ENCODE results near the gene LCLAT1. TPM values are rescaled to one million over a fixed set of nuclear protein-coding genes. Genes with fewer than 3 reads are reported as not detected.
A peak's percentile ranks its signal among the peaks of the same experiment; 100 is the strongest.

The LCLAT1 gene
- total RNA-seq, 1 experiment from 2014 or later, result 10.5 TPM

DNA sequence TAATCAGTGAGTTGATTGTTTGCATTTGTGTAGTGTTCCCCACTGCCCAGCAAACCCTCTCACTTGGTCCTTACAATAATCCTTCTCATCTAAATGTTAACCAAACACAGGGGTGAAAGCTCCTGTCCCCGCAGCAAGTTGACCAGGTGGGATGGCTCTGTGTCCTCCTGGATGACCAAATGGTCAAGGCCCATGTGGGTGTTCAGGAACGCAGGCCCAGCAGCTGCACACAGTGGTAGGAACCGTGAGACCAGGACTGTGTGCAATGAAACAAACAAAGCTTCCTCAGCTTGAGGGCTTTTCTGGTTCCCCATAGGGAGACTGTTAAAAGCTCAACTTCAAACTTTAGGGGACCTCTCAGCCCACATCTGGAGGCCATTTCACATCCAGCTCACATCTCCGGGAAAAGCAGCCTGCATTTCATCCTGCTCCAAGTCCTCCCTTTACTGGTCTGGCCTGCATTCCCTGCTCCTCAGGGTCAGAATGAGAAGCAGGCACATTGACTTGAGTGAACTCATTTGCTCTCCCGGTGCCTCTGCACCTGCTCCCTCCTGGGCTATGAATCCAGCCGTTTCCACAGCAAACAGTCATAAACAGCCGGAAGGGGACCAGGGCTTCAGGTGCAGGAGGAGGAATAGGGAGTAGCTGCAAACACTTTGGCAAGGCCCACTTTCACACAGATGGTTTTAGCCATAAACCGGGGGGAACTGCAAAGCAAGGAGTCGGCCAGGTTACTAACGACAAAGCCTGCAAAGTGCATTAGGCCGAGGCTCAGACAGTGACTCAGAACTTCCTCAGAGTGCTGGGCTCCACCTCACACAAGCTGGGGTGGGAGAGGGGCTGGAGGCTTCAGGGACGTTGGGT, 215.5 kb downstream of the LCLAT1 start:
- H3K4me3 ChIP-seq (ENCODE audit: insufficient read depth, low read depth, low read length), result no peak overlapping the region
- no peaks in the 10 kb centered on the region for H3K36me3 ChIP-seq (replicated peaks; ENCODE audit: control insufficient read depth, insufficient read depth, low read length)
- no peak for DNase-seq

DNA sequence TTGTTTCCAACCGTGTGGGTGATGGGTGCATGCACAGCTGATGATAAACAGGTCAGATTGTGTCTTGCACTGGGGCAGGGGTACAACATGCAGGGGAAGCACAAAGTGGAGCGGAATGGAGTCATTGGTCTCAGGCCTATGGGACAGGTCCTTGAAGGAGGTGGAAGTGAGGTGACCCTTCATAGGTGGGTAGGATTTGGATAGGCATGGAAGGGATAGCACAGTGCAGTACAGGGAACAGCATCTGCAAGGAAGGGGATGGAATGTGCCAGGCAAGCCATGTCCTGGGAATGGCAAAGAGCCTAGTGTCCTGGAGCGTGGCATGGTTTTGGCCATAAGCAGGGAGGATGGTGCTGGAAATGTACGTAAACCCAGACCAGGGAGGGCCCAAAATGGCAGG, 216.3 kb downstream of the LCLAT1 start:
- Histone ChIP-seq H3K27me3 (ENCODE audit: control insufficient read depth, insufficient read depth, low read length) (no peaks in the 10 kb centered on the region), H3K4me3 (ENCODE audit: insufficient read depth, low read depth, low read length) (no peak overlapping the region), H3K36me3 (replicated peaks; ENCODE audit: control insufficient read depth, insufficient read depth, low read length) (no peaks in the 10 kb centered on the region)
- DNase-seq, result no peak

More for the DNA sequence above, 215.5 kb downstream of the LCLAT1 start:
- H3K27me3 ChIP-seq (ENCODE audit: control insufficient read depth, insufficient read depth, low read length), result no peaks in the 10 kb centered on the region

- no peak for DNase-seq
- no peaks in the 10 kb centered on the region for H3K36me3 ChIP-seq (replicated peaks; ENCODE audit: control insufficient read depth, insufficient read depth, low read length)
- no peaks in the 10 kb centered on the region for H3K27me3 ChIP-seq (ENCODE audit: control insufficient read depth, insufficient read depth, low read length)
- no peak overlapping the region for H3K4me3 ChIP-seq (ENCODE audit: insufficient read depth, low read depth, low read length)
Measured at GRCh38 chr2:30663806-30664205, 216.8 kb downstream of the LCLAT1 start.

DNA sequence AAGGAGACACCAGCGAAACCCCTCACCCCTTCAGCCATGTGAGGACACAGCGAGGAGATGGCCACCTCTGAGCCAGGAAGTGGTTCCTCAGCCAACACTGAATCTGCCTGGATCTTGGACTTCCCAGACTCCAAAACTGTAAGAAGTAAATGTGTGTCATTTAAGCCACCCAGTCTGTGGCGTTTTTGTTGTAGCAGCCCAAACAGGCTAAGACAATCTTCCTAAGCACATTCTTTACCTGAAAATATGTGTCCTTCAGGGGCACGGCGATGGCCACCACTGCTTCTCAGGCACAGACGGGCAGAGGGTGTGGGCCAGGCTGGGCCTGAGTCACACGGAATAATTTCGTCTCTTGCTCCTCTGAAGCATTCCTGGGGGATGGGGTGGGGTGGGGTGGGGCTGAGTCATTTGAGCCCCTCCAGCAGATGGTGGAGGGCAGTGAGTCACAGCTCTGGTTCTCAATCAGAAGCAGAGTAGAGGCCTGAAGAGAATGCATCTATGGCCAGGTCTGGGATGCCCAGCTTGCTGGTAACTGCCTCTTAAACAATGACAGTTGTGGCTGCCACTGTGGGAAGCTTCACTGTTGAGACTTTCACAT, 217.8 kb downstream of the LCLAT1 start:
- DNase-seq, result no peak
- H3K4me3 ChIP-seq (ENCODE audit: insufficient read depth, low read depth, low read length), result no peak overlapping the region
- H3K27me3 ChIP-seq (ENCODE audit: control insufficient read depth, insufficient read depth, low read length), result no peaks in the 10 kb centered on the region
- no peaks in the 10 kb centered on the region for H3K36me3 ChIP-seq (replicated peaks; ENCODE audit: control insufficient read depth, insufficient read depth, low read length)

DNA sequence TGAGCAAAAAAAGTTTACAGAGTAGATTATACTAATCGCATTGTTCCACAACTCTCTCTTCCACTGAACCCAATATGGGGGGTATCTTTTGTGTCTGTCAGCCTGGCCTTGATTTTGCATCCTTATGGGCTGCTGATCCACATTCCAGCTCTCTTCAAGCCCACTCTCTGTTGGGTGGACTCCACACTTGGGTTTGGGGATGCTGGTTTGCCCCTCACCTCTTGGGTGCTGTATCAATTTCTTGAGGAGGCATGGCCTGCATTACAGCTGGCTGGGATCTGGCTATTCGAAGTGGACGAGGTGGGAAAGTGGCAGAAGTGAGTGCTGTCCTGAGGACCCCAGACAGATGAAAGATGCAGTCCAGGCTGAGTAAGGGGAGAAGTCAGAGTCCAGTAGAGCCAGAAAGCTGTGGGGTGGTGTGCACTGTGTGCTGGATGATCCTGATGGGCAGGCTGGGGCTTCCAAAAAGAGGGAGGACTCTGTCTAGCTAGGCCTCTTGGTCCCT, 218.8 kb downstream of the LCLAT1 start:
- Histone ChIP-seq H3K4me3 (ENCODE audit: insufficient read depth, low read depth, low read length) (no peak overlapping the region), H3K36me3 (replicated peaks; ENCODE audit: control insufficient read depth, insufficient read depth, low read length) (no peaks in the 10 kb centered on the region), H3K27me3 (ENCODE audit: control insufficient read depth, insufficient read depth, low read length) (no peaks in the 10 kb centered on the region)
- no peak for DNase-seq

DNA sequence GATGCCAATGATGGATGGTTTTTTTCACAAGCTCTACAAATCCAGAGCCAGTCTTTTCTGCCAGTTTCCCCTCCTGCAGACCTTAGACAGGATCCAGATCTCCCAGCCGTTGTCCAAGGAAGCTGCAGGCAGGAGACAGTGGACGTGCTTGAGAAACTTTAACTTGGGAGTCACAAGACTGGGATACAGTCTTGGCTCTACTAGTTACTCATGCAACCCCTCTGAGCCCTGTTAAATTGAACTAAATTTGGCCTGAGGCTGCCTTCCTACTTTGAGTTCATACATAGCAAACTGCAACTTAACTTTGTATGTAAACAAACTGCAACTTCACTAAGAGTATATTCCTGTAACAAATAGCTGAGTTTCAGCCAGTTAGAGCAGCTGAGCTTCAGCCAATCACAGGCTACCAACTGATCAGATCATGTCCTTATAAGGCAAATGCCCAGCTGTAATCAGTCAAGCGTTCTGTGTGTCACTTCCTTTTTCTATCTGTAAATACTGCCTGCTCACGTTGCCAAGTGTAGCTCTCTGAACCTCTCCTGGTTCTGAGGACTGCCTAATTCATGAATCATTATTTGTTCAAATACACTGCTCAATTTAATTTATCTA, 219.3 kb downstream of the LCLAT1 start:
- no peak for DNase-seq

DNA sequence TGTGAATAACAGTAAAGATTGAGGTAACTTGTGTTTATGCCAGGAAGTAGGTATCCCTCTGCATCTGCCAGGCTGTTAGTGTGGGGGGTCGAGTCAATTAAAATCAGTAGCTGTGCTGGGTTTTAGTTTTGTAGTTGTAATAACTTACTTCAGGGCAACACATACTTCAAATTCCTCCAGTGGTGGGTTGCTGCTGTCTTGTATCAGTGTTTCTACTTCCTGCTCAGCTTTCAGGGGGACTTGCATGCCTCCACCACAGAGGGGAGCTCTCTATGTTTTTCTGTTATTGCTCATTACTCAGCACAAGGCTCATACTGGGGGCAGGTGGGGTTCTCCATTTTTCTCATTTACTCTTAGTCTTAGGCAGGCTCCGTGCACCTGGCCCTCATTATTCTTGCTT, 223.4 kb downstream of the LCLAT1 start:
- no peaks in the 10 kb centered on the region for H3K27me3 ChIP-seq (ENCODE audit: control insufficient read depth, insufficient read depth, low read length)
- no peaks in the 10 kb centered on the region for H3K36me3 ChIP-seq (replicated peaks; ENCODE audit: control insufficient read depth, insufficient read depth, low read length)
- H3K4me3 ChIP-seq (ENCODE audit: insufficient read depth, low read depth, low read length), result no peak overlapping the region
- peak; percentile 63 for DNase-seq

More for the DNA sequence above, 219.3 kb downstream of the LCLAT1 start:
- Histone ChIP-seq H3K4me3 (ENCODE audit: insufficient read depth, low read depth, low read length) (no peak overlapping the region), H3K36me3 (replicated peaks; ENCODE audit: control insufficient read depth, insufficient read depth, low read length) (no peaks in the 10 kb centered on the region), H3K27me3 (ENCODE audit: control insufficient read depth, insufficient read depth, low read length) (no peaks in the 10 kb centered on the region)

GRCh38 chr2:30673127-30673526, 226.1 kb downstream of the LCLAT1 start:
- H3K27me3 ChIP-seq (ENCODE audit: control insufficient read depth, insufficient read depth, low read length), result no peaks in the 10 kb centered on the region
- no peaks in the 10 kb centered on the region for H3K36me3 ChIP-seq (replicated peaks; ENCODE audit: control insufficient read depth, insufficient read depth, low read length)
- no peak overlapping the region for H3K4me3 ChIP-seq (ENCODE audit: insufficient read depth, low read depth, low read length)
- DNase-seq, result no peak

- no peaks in the 10 kb centered on the region for H3K36me3 ChIP-seq (replicated peaks; ENCODE audit: control insufficient read depth, insufficient read depth, low read length)
- H3K27me3 ChIP-seq (ENCODE audit: control insufficient read depth, insufficient read depth, low read length), result no peaks in the 10 kb centered on the region
- no peak for DNase-seq
Measured at GRCh38 chr2:30675758-30676157, 228.7 kb downstream of the LCLAT1 start.

DNA sequence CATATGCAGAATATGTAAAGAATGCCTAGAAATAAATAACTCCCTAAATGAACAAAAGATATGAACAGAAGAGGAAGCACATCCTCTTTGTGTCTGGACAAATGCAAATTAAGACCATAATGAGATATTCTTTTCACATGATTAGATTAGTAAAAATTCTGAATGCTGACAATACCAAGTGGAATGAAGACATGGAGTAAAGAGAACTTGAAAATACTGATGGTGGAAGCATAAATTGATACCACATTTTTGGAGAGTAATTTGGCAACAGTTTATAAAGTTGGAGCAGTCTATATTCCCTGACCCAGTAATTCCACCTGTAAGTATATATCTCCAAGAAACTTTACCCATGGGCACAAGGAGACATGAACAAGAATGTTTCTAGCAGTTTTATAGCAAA, 230.2 kb downstream of the LCLAT1 start:
- H3K4me3 ChIP-seq (ENCODE audit: insufficient read depth, low read depth, low read length), result no peak overlapping the region
- H3K27me3 ChIP-seq (ENCODE audit: control insufficient read depth, insufficient read depth, low read length), result no peaks in the 10 kb centered on the region
- no peak for DNase-seq
- H3K36me3 ChIP-seq (replicated peaks; ENCODE audit: control insufficient read depth, insufficient read depth, low read length), result no peaks in the 10 kb centered on the region

More at GRCh38 chr2:30675758-30676157, 228.7 kb downstream of the LCLAT1 start:
- H3K4me3 ChIP-seq (ENCODE audit: insufficient read depth, low read depth, low read length), result no peak overlapping the region

DNA sequence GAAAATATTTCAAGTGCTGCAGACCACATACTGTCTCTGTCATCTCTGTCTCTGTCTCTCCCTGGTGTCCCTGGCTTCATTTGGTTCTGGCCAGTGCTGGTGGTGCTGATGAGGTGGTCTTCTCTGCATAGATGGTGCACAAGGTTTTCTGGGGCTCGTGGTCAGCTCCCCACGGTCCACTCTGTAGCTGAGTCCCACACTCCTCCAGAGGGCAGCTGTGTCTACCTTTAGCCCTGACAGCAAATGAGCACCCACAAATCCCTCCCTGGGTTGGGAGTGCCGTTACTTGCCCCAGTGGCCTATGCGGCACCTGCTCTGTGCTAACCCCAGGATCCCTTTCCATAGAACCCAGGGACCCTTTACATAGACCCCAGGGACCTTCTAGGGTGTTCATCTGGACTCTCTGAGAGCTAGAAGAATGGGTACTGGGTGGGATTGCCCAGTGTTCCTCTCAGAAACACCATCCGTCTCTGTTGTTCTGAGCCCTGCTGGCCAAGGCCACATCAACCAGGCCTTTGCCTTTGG, 230.9 kb downstream of the LCLAT1 start:
- no peaks in the 10 kb centered on the region for H3K27me3 ChIP-seq (ENCODE audit: control insufficient read depth, insufficient read depth, low read length)
- DNase-seq, result peak; percentile 30
- H3K36me3 ChIP-seq (replicated peaks; ENCODE audit: control insufficient read depth, insufficient read depth, low read length), result no peaks in the 10 kb centered on the region
- H3K4me3 ChIP-seq (ENCODE audit: insufficient read depth, low read depth, low read length), result no peak overlapping the region

DNA sequence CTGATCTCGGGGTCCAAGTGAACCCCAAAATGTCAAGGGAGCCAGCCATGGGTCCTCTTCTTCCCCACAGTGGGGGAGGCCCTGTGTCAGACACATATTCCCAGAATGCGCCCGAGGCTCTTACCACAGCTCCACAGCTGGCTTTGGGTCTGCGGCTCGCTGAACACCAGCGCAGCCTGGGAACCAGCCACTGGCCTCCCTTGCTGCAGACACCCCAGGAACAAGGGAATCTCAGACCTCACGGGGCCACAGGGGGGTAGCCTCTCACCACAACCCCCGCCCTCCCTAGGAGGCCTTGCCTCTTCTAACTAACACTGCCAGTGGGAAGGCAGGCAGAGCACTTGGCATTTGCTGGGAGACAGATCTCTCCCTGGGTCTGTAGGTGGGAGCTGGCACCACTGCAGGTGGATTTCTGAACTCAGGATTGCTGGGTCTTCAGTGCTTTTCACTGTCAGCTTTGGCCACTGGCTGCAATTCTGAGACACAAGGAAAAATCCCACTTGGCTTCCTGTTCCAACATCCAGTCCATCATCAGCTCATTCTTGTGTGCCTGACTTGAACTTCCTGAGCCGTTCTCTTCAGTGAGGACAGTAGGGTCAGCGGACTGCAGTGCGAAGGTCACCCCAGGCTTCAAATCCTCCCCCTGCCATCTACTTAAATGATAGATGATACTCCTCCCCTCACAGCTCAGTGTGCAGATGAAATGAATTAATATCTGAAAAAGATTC, 231.5 kb downstream of the LCLAT1 start:
- H3K4me3 ChIP-seq (ENCODE audit: insufficient read depth, low read depth, low read length), result no peak overlapping the region
- H3K27me3 ChIP-seq (ENCODE audit: control insufficient read depth, insufficient read depth, low read length), result no peaks in the 10 kb centered on the region
- DNase-seq, result no peak
- H3K36me3 ChIP-seq (replicated peaks; ENCODE audit: control insufficient read depth, insufficient read depth, low read length), result no peaks in the 10 kb centered on the region

DNA sequence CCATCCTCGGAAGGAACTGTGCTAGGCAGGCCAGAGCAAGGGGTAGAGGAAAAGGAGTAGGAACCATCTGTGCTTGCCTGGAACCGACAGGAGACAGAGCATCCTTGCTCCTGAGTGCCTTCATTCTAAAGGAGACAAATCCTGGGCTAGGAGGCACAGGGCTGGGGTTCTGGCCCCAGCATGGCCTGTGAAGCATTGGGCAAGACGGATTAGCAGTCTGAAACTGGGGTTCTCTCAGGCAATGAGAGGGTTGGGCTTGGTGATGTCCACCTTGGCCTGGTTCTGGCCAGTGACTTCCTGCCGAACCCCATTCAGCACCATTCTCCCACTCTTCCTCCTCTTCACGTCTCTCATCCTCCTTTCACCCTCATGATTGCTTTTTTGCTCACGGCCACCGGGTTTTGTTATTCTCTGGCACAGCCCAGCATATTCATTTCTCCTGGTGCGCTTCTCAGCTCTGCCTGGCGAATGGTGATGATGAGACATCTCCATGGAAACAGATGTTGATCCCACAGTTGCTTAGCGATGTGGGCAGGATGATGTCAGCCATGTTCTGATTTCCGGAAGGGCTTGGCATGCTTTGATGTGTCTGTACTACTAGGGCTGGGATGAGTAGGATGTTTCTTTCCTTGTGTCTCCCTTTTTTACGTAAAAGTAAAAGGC, 232.5 kb downstream of the LCLAT1 start:
- no peak for DNase-seq
- no peaks in the 10 kb centered on the region for H3K27me3 ChIP-seq (ENCODE audit: control insufficient read depth, insufficient read depth, low read length)
- H3K36me3 ChIP-seq (replicated peaks; ENCODE audit: control insufficient read depth, insufficient read depth, low read length), result no peaks in the 10 kb centered on the region
- H3K4me3 ChIP-seq (ENCODE audit: insufficient read depth, low read depth, low read length), result no peak overlapping the region

GRCh38 chr2:30680121-30680520, 233.1 kb downstream of the LCLAT1 start:
- H3K27me3 ChIP-seq (ENCODE audit: control insufficient read depth, insufficient read depth, low read length), result no peaks in the 10 kb centered on the region
- no peaks in the 10 kb centered on the region for H3K36me3 ChIP-seq (replicated peaks; ENCODE audit: control insufficient read depth, insufficient read depth, low read length)
- no peak overlapping the region for H3K4me3 ChIP-seq (ENCODE audit: insufficient read depth, low read depth, low read length)
- DNase-seq, result no peak
